Measurements from ENCODE around the gene TRIM8.
"Not testable (repeated sequence)": the region's sequence is repeated elsewhere in the genome, so short reads cannot be mapped to it uniquely, and the experiment has no call there.

TRIM8 gene

GRCh38 chr10:102650655-102651454 is 6.6 kb downstream of the TRIM8 start:
- no peak for DNase-seq (ENCODE audit: low spot score)

GRCh38 chr10:102651455-102652169 is 7.3 kb downstream of the TRIM8 start:
- DNase-seq (ENCODE audit: low spot score) = no peak

GRCh38 chr10:102652170-102652916 is 8.1 kb downstream of the TRIM8 start:
- no peak for DNase-seq (ENCODE audit: low spot score)

GRCh38 chr10:102653060-102653459 is 8.8 kb downstream of the TRIM8 start:
- DNase-seq (ENCODE audit: low spot score) = no peak

- no peak for DNase-seq (ENCODE audit: low spot score)
Measured at GRCh38 chr10:102654566-102654965, 10.3 kb downstream of the TRIM8 start.

GRCh38 chr10:102654969-102655368 is 10.7 kb downstream of the TRIM8 start:
- no peak for DNase-seq (ENCODE audit: low spot score)

GRCh38 chr10:102656026-102656425 is 11.7 kb downstream of the TRIM8 start:
- no peak for DNase-seq (ENCODE audit: low spot score)

- DNase-seq (ENCODE audit: low spot score) = no peak
Measured at GRCh38 chr10:102656791-102657371, 12.6 kb downstream of the TRIM8 start.

GRCh38 chr10:102657451-102657850 is 13.2 kb downstream of the TRIM8 start:
- no peak for DNase-seq (ENCODE audit: low spot score)

GRCh38 chr10:102657984-102658724 is 13.9 kb downstream of the TRIM8 start:
- no peak for DNase-seq (ENCODE audit: low spot score)

- DNase-seq (ENCODE audit: low spot score) = no peak
Measured at GRCh38 chr10:102658802-102659201, 14.5 kb downstream of the TRIM8 start.

GRCh38 chr10:102660888-102661657 is 16.8 kb downstream of the TRIM8 start:
- DNase-seq (ENCODE audit: low spot score) = no peak

- no peak for DNase-seq (ENCODE audit: low spot score)
Measured at GRCh38 chr10:102661658-102662028, 17.4 kb downstream of the TRIM8 start.

- no peak for DNase-seq (ENCODE audit: low spot score)
Measured at GRCh38 chr10:102665904-102666509, 21.7 kb downstream of the TRIM8 start.

- DNase-seq (ENCODE audit: low spot score) = not testable (repeated sequence)
Measured at GRCh38 chr10:102667411-102667810, 23.1 kb downstream of the TRIM8 start.

- DNase-seq (ENCODE audit: low spot score) = no peak
Measured at GRCh38 chr10:102668326-102669107, 24.2 kb downstream of the TRIM8 start.

GRCh38 chr10:102669206-102670064 is 25.2 kb downstream of the TRIM8 start:
- DNase-seq (ENCODE audit: low spot score) = peak; percentile 88

GRCh38 chr10:102670065-102670670 is 25.9 kb downstream of the TRIM8 start:
- no peak for DNase-seq (ENCODE audit: low spot score)
